Colon (tissue), 2 donors: Measurements from ENCODE around the gene PPP1R1C.
"Not testable (repeated sequence)": the region's sequence is repeated elsewhere in the genome, so short reads cannot be mapped to it uniquely, and the experiment has no call there.

Experiments
- FAIRE-seq: peaks from 2 replicates; lab custom pipeline; 2012; peaks lifted over from hg19 to GRCh38; lab: Jason Lieb, UNC
- donor health status: control.
- donor health status: control.

Gene PPP1R1C

GRCh38 chr2:182015334-182016109, 29.9 kb downstream of the PPP1R1C start:
- FAIRE-seq = no peak

- no peak for FAIRE-seq
Observed at GRCh38 chr2:182018218-182018617, 32.6 kb downstream of the PPP1R1C start.

GRCh38 chr2:182019731-182020130, 34.1 kb downstream of the PPP1R1C start:
- FAIRE-seq = no peak

- FAIRE-seq = no peak
Observed at GRCh38 chr2:182020286-182021070, 34.8 kb downstream of the PPP1R1C start.

GRCh38 chr2:182023235-182023634, 37.6 kb downstream of the PPP1R1C start:
- no peak for FAIRE-seq

GRCh38 chr2:182030875-182031274, 45.2 kb downstream of the PPP1R1C start:
- not testable (repeated sequence) for FAIRE-seq

GRCh38 chr2:182031956-182032355, 46.3 kb downstream of the PPP1R1C start:
- no peak for FAIRE-seq

- no peak for FAIRE-seq
Observed at GRCh38 chr2:182033449-182033848, 47.8 kb downstream of the PPP1R1C start.

GRCh38 chr2:182038576-182038975, 52.9 kb downstream of the PPP1R1C start:
- no peak for FAIRE-seq

- no peak for FAIRE-seq
Observed at GRCh38 chr2:182043021-182043420, 57.4 kb downstream of the PPP1R1C start.

GRCh38 chr2:182043861-182044260, 58.2 kb downstream of the PPP1R1C start:
- FAIRE-seq = no peak

- no peak for FAIRE-seq
Observed at GRCh38 chr2:182047544-182047943, 61.9 kb downstream of the PPP1R1C start.

GRCh38 chr2:182048088-182048487, 62.4 kb downstream of the PPP1R1C start:
- FAIRE-seq = no peak

GRCh38 chr2:182048621-182049020, 63.0 kb downstream of the PPP1R1C start:
- no peak for FAIRE-seq

- no peak for FAIRE-seq
Observed at GRCh38 chr2:182049372-182050148, 63.9 kb downstream of the PPP1R1C start.

GRCh38 chr2:182050333-182051135, 64.9 kb downstream of the PPP1R1C start:
- no peak for FAIRE-seq

GRCh38 chr2:182055993-182056392, 70.3 kb downstream of the PPP1R1C start:
- no peak for FAIRE-seq

- FAIRE-seq = no peak
Observed at GRCh38 chr2:182057002-182057401, 71.3 kb downstream of the PPP1R1C start.

- FAIRE-seq = no peak
Observed at GRCh38 chr2:182058056-182058455, 72.4 kb downstream of the PPP1R1C start.

GRCh38 chr2:182061739-182062138, 76.1 kb downstream of the PPP1R1C start:
- no peak for FAIRE-seq

GRCh38 chr2:182062329-182062972, 76.8 kb downstream of the PPP1R1C start:
- FAIRE-seq = no peak
